AG04450 (cell line): Measurements from ENCODE around the gene LY6G6D. TPM values are rescaled to one million over a fixed set of nuclear protein-coding genes. Genes with fewer than 3 reads are reported as not detected.

ENCODE experiments used
- CTCF ChIA-PET: fragments of 300-600, 350-600 bp; formaldehyde crosslinking; extraction: SDS; loops from one replicate; lab custom pipeline; 2022; ENCODE audit warnings: antibody characterized with exemption, inconsistent platforms; lab: Charles Lee
- POLR2A ChIA-PET: fragments of 350-600 bp; formaldehyde crosslinking; extraction: SDS; loops from one replicate; lab custom pipeline; 2021; ENCODE audit warnings: antibody characterized with exemption, inconsistent platforms; lab: Yijun Ruan, JAX
- DNase-seq: peaks from one replicate; pipeline ENCODE4 v3.0.0-alpha.2; 2011; ENCODE audit warnings: low read depth, low spot score
- H3K27ac ChIP-seq: one replicate; pipeline ENCODE4 v1.5.1; 2012; ENCODE audit warnings: low read depth, low read length, control low read depth
- H3K27me3 ChIP-seq: one replicate; pipeline ENCODE4 v1.6.0; 2012; ENCODE audit warnings: low read length; ENCODE audit not compliant: control insufficient read depth, insufficient read depth
- H3K4me3 ChIP-seq: 2 replicates; pipeline ENCODE4 v1.5.1; 2011; ENCODE audit warnings: mild to moderate bottlenecking, low read depth, low read length, control low read depth
- H3K9me3 ChIP-seq: 2 replicates; pipeline ENCODE4 v1.5.1; 2012; ENCODE audit warnings: low read length; ENCODE audit not compliant: control insufficient read depth, insufficient read depth
- CTCF ChIP-seq: IDR thresholded peaks from 2 replicates; pipeline ENCODE4 v1.5.1; 2011; ENCODE audit warnings: low read depth, low read length, control low read depth, inconsistent platforms
- polyA plus RNA-seq: library from polyadenylated mRNA; depleted of rRNA; stranded (reverse); fragments of >200 nt; gene quantifications from 2 replicates; pipeline ENCODE4 v1.2.3, GENCODE V29; 2011

LY6G6D gene
- polyA plus RNA-seq, 1 experiment = not detected

GRCh38 chr6:31717499-31718222 is 2.5 kb downstream of the LY6G6D start:
- CTCF ChIA-PET = no interaction called here

GRCh38 chr6:31718265-31718664 is 3.1 kb downstream of the LY6G6D start:
- Histone ChIP-seq H3K27me3 (peaks cover 25% of the 10 kb centered on the region), H3K4me3 (no peak overlapping the region), H3K27ac (no peak overlapping the region), H3K9me3 (no peaks in the 10 kb centered on the region)
- ChIA-PET POLR2A (no interaction called here), CTCF (no interaction called here)
- no peak for DNase-seq
- no peak for TF ChIP-seq CTCF

More at GRCh38 chr6:31717499-31718222, 2.5 kb downstream of the LY6G6D start:
- no peak for TF ChIP-seq CTCF
- H3K9me3 ChIP-seq = no peaks in the 10 kb centered on the region
- POLR2A ChIA-PET = no interaction called here
- peaks cover 25% of the 10 kb centered on the region for H3K27me3 ChIP-seq
- no peak overlapping the region for H3K27ac ChIP-seq
- DNase-seq = no peak
- no peak overlapping the region for H3K4me3 ChIP-seq

- H3K4me3 ChIP-seq = no peak overlapping the region
- POLR2A ChIA-PET = no interaction called here
Measured at GRCh38 chr6:31719001-31719400, 3.9 kb downstream of the LY6G6D start.

GRCh38 chr6:31720196-31720770 is 5.1 kb downstream of the LY6G6D start:
- no peak for TF ChIP-seq CTCF
- H3K9me3 ChIP-seq = no peaks in the 10 kb centered on the region; the same call in 1 of the 2 replicates
- DNase-seq = no peak
- peaks cover 15% of the 10 kb centered on the region for H3K27me3 ChIP-seq
- POLR2A ChIA-PET = interaction anchor here (0.6 kb wide), 1 partner anchor 107 kb away, joined by 3 read pairs; the partner anchor contains the start of gene HSPA1B
- no peak overlapping the region for H3K4me3 ChIP-seq
- no peak overlapping the region for H3K27ac ChIP-seq
- CTCF ChIA-PET = interaction anchor here (0.7 kb wide), 1 partner anchor 9 kb away, joined by 3 read pairs; no protein-coding TSS in a partner anchor

More at GRCh38 chr6:31719001-31719400, 3.9 kb downstream of the LY6G6D start:
- TF ChIP-seq CTCF = no peak
- CTCF ChIA-PET = no interaction called here
- no peak for DNase-seq
- H3K27ac ChIP-seq = no peak overlapping the region
- H3K27me3 ChIP-seq = peaks cover 22% of the 10 kb centered on the region
- no peaks in the 10 kb centered on the region; the same call in 1 of the 2 replicates for H3K9me3 ChIP-seq

- no peak for TF ChIP-seq CTCF
- no peak within 1 kb of the TSS for H3K27ac ChIP-seq
- H3K4me3 ChIP-seq = no peak within 1 kb of the TSS
- H3K27me3 ChIP-seq = peaks cover 13% of the 10 kb centered on the region
- no peak for DNase-seq
- H3K9me3 ChIP-seq = no peaks in the 10 kb centered on the region; the same call in 1 of the 2 replicates
- ChIA-PET CTCF (no interaction called here), POLR2A (interaction anchor here (0.5 kb wide), 1 partner anchor 12 kb away, joined by 3 read pairs; no protein-coding TSS in a partner anchor)
Measured at GRCh38 chr6:31721351-31722020, 6.3 kb downstream of the LY6G6D start, which contains the start of gene LY6G6C. Gene LY6G6C, minus strand, starts transcription at chr6:31721746. Its CDS starts 67 bp downstream, at chr6:31721679.
